ENCODE data around the gene KLK5.
A peak's percentile ranks its signal among the peaks of the same experiment; 100 is the strongest.
"Not testable (repeated sequence)": the region's sequence is repeated elsewhere in the genome, so short reads cannot be mapped to it uniquely, and the experiment has no call there.

The KLK5 gene

DNA sequence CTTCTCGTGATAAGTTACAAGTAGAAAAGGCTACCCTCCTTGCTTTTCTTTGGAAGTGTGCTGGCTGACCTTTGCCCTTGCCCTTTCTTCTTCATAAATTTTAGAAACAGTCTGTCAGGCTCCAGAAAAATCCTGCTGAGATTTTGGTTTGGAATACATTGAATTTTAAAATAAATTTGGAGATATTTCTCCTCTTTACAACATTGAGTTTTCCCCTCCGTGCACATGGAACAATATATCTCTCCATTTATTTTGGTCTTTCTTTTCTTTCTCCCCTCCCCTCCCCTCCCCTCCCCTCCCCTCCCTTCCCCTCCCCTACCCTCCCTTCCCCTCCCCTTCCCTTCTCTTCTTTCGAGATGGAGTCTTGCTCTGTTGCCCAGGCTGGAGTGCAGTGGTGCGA is 50.2 kb downstream of the KLK5 start:
- DNase-seq: no peak
- Histone ChIP-seq H3K4me3 (ENCODE audit: low read depth, low read length) (no peak overlapping the region), H3K9me3 (no peaks in the 10 kb centered on the region), H3K27me3 (no peaks in the 10 kb centered on the region), H3K4me1 (no peaks in the 10 kb centered on the region), H3K36me3 (no peaks in the 10 kb centered on the region)
- no peak for TF ChIP-seq CTCF (IDR thresholded peaks at IDR 0.05; ENCODE audit: low read depth, low read length)

- H3K4me1 ChIP-seq: peaks cover 5% of the 10 kb centered on the region; the same call in 1 of the 2 replicates
- DNase-seq: no peak
- no peaks in the 10 kb centered on the region for H3K36me3 ChIP-seq
- H3K27me3 ChIP-seq: no peaks in the 10 kb centered on the region
- no peaks in the 10 kb centered on the region for H3K9me3 ChIP-seq
- H3K4me3 ChIP-seq (ENCODE audit: low read depth, low read length): no peak overlapping the region
- TF ChIP-seq CTCF (IDR thresholded peaks at IDR 0.05; ENCODE audit: low read depth, low read length): no peak
Measured at GRCh38 chr19:50899569-50899968, 53.3 kb downstream of the KLK5 start.

- no peak for DNase-seq
- peaks cover 5% of the 10 kb centered on the region; the same call in 1 of the 2 replicates for H3K4me1 ChIP-seq
- TF ChIP-seq CTCF (IDR thresholded peaks at IDR 0.05; ENCODE audit: low read depth, low read length): no peak
- no peaks in the 10 kb centered on the region for H3K27me3 ChIP-seq
- H3K36me3 ChIP-seq: no peaks in the 10 kb centered on the region
- no peaks in the 10 kb centered on the region for H3K9me3 ChIP-seq
- H3K4me3 ChIP-seq (ENCODE audit: low read depth, low read length): no peak overlapping the region
Measured at GRCh38 chr19:50898018-50898417, 54.8 kb downstream of the KLK5 start.

- H3K9me3 ChIP-seq: no peaks in the 10 kb centered on the region
- H3K36me3 ChIP-seq: no peaks in the 10 kb centered on the region
- H3K4me1 ChIP-seq: peaks cover 5% of the 10 kb centered on the region; the same call in 1 of the 2 replicates
- no peak overlapping the region for H3K4me3 ChIP-seq (ENCODE audit: low read depth, low read length)
- TF ChIP-seq CTCF (IDR thresholded peaks at IDR 0.05; ENCODE audit: low read depth, low read length): no peak
- no peaks in the 10 kb centered on the region for H3K27me3 ChIP-seq
- DNase-seq: no peak
Measured at GRCh38 chr19:50897612-50898011, 55.2 kb downstream of the KLK5 start.

DNA sequence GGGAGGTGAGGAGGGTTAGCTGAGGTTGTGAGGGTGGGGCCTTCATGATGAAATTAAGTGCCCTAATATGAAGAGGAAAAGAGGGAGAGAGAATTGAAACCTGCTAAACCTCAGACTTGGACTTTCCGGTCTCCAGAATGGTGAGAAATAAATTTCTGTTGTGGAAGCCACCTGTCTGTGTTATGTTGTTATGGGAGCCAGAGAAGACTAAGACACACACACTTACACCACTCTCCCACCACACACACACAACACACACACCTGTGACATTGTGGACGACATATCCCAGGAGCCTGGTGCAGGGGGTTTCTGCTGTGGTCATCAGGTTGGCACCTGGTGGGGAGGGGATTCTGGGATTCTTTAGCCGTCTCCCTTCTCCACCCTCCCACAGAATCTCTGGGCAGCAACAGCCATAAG is 55.6 kb downstream of the KLK5 start:
- H3K36me3 ChIP-seq: no peaks in the 10 kb centered on the region
- DNase-seq: no peak
- peaks cover 5% of the 10 kb centered on the region; the same call in 1 of the 2 replicates for H3K4me1 ChIP-seq
- no peak overlapping the region for H3K4me3 ChIP-seq (ENCODE audit: low read depth, low read length)
- no peaks in the 10 kb centered on the region for H3K27me3 ChIP-seq
- no peaks in the 10 kb centered on the region for H3K9me3 ChIP-seq
- no peak for TF ChIP-seq CTCF (IDR thresholded peaks at IDR 0.05; ENCODE audit: low read depth, low read length)

DNA sequence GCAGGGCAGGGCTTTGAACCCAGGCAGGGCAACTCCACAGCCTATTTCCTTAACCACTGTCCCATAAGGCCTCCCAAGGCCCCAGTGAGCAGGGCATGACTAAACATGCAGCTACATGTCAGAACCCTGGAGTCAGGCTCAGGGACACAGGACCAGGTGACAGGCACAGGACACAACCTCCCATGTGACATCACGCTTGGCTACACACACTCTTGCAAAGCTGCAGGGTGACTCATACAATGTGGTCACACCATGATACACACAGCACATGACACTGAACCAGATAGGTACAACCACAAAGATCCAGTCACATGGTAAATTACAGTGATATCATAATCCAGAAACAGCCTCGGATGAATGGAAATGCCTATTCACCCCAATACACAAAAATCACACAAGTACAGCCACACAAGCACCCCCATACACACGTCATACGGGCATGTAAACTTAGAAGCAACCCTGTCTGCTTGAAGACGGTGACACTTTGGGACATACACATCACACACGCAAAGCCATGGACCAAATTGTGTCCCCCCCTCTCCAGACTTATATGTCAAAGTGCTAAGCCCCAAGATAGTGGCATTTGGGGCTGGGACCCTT is 56.1 kb downstream of the KLK5 start:
- no peaks in the 10 kb centered on the region for H3K36me3 ChIP-seq
- H3K4me1 ChIP-seq: peaks cover 5% of the 10 kb centered on the region; the same call in 1 of the 2 replicates
- no peak for TF ChIP-seq CTCF (IDR thresholded peaks at IDR 0.05; ENCODE audit: low read depth, low read length)
- H3K27me3 ChIP-seq: no peaks in the 10 kb centered on the region
- H3K9me3 ChIP-seq: no peaks in the 10 kb centered on the region
- peak; percentile 81 for DNase-seq
- H3K4me3 ChIP-seq (ENCODE audit: low read depth, low read length): no peak overlapping the region

DNA sequence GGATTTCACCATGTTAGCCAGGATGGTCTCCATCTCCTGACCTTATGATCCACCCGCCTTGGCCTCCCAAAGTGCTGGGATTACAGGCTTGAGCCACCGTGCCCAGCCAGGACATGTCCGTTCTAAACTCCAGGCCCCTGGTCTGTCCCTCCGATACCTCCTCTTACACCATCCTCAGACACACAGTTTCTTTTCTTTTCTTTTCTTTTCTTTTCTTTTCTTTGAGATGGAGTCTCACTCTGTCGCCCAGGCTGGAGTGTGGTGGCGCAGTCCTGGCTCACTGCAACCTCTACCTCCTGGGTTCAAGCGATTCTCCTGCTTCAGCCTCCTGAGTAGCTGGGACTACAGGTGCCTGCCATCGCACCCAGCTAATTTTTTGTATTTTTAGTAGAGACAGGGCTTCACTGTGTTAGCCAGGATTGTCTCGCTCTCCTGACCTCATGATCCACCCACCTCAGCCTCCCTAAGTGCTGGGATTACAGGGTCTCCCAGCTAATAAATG is 56.7 kb downstream of the KLK5 start:
- not testable (repeated sequence) for H3K9me3 ChIP-seq; DNase-seq; H3K4me1 ChIP-seq; H3K27me3 ChIP-seq; H3K36me3 ChIP-seq; H3K4me3 ChIP-seq (ENCODE audit: low read depth, low read length)
